GM23248 (cell line): ENCODE measurements around the gene TYMP. TPM values are rescaled to one million over a fixed set of nuclear protein-coding genes. Genes with fewer than 3 reads are reported as not detected.

ENCODE experiments used
- DNase-seq: peaks from one replicate; pipeline ENCODE4 v3.0.0-alpha.2; 2015
- H2AFZ ChIP-seq: fragments of 200-600 bp; sonication (generic); 2 replicates; pipeline ENCODE4 v1.6.1; 2016; ENCODE audit warnings: antibody characterized with exemption
- H3F3A ChIP-seq: fragments of 200-600 bp; sonication (generic); 2 replicates; pipeline ENCODE4 v1.6.1; 2016; ENCODE audit warnings: mild to moderate bottlenecking, antibody characterized with exemption, mixed run types; ENCODE audit not compliant: insufficient read depth
- H3K27ac ChIP-seq: fragments of 200-600 bp; sonication (generic); 2 replicates; pipeline ENCODE4 v1.5.1; 2016; ENCODE audit warnings: mild to moderate bottlenecking
- H3K27me3 ChIP-seq: fragments of 200-600 bp; sonication (generic); replicated peaks from 2 replicates; pipeline ENCODE4 v1.6.1; 2016; ENCODE audit warnings: mild to moderate bottlenecking; ENCODE audit not compliant: insufficient read depth
- H3K36me3 ChIP-seq: fragments of 200-600 bp; sonication (generic); 2 replicates; pipeline ENCODE4 v1.6.1; 2016; ENCODE audit warnings: low read depth, mild to moderate bottlenecking
- H3K4me1 ChIP-seq: fragments of 200-600 bp; sonication (generic); 2 replicates; pipeline ENCODE4 v1.6.1; 2016; ENCODE audit warnings: mild to moderate bottlenecking; ENCODE audit not compliant: insufficient read depth
- H3K4me2 ChIP-seq: fragments of 200-600 bp; sonication (generic); one replicate; pipeline ENCODE4 v1.6.1; 2016; ENCODE audit warnings: mild to moderate bottlenecking; ENCODE audit not compliant: unreplicated experiment
- H3K4me3 ChIP-seq: fragments of 200-600 bp; sonication (generic); 2 replicates; pipeline ENCODE4 v1.5.1; 2016; ENCODE audit warnings: mild to moderate bottlenecking
- H3K79me2 ChIP-seq: fragments of 200-600 bp; sonication (generic); 2 replicates; pipeline ENCODE4 v1.6.1; 2016; ENCODE audit warnings: mild to moderate bottlenecking; ENCODE audit not compliant: insufficient read depth
- H3K9ac ChIP-seq: fragments of 200-600 bp; sonication (generic); 2 replicates; pipeline ENCODE4 v1.6.1; 2016; ENCODE audit warnings: mild to moderate bottlenecking
- H3K9me2 ChIP-seq: fragments of 200-600 bp; sonication (generic); 2 replicates; pipeline ENCODE4 v1.6.1; 2016; ENCODE audit warnings: mixed run types, mild to moderate bottlenecking, moderate library complexity; ENCODE audit not compliant: insufficient read depth
- H3K9me3 ChIP-seq: fragments of 200-600 bp; sonication (generic); one replicate; pipeline ENCODE4 v1.6.1; 2017; ENCODE audit warnings: low read depth
- H4K20me1 ChIP-seq: fragments of 200-600 bp; sonication (generic); 2 replicates; pipeline ENCODE4 v1.6.0; 2016; ENCODE audit not compliant: insufficient read depth
- EZH2 ChIP-seq: fragments of 200-600 bp; sonication (generic); IDR thresholded peaks from 2 replicates; pipeline ENCODE4 v1.6.1; 2018; ENCODE audit warnings: antibody characterized with exemption, mild to moderate bottlenecking; ENCODE audit not compliant: insufficient read depth, poor library complexity, severe bottlenecking
- EZH2phosphoT487 ChIP-seq: fragments of 200-600 bp; sonication (generic); IDR thresholded peaks from 2 replicates; pipeline ENCODE4 v1.6.1; 2018; ENCODE audit warnings: antibody characterized with exemption, moderate library complexity, mild to moderate bottlenecking, low read depth; ENCODE audit not compliant: insufficient read depth
- WGBS, 2 experiments: methylation state at CpG; one replicate each; pipeline ENCODE4 v1.1.6; 2015 to 2017; ENCODE audit warnings: low lambda C conversion rate in 2 of 2, low coverage in 1 of 2; ENCODE audit errors: missing lambda C conversion rate in 2 of 2; 5-methylcytosine and 5-hydroxymethylcytosine counted together
- in situ Hi-C: fragments of 300-500 bp; cut with MboI; formaldehyde crosslinking; loops from 2 replicates; pipeline ENCODE4 v1.15.0; 2020
- polyA plus RNA-seq: library from polyadenylated mRNA; unstranded; fragments of >200 nt; fragmentation: Nextera tagmentation; extraction: Ambion mirVana; gene quantifications from 2 replicates; pipeline ENCODE4 v1.2.1, GENCODE V29; 2016
- total RNA-seq: library from RNA; depleted of rRNA; stranded (reverse); fragments of >200 nt; shearing (Covaris generic); gene quantifications from 2 replicates; pipeline ENCODE4 v1.2.3, GENCODE V29; 2014

Gene TYMP
- total and polyA plus RNA-seq, 2 experiments from 2014 or later: 24.3 to 33.2 TPM

GRCh38 chr22:50573491-50574382 is 43.9 kb upstream of the TYMP start:
- H4K20me1 ChIP-seq: no peaks in the 10 kb centered on the region
- H2AFZ ChIP-seq: no peak overlapping the region
- H3K4me3 ChIP-seq: no peak overlapping the region
- H3K9me3 ChIP-seq: no peaks in the 10 kb centered on the region
- DNase-seq: no peak
- no peaks in the 10 kb centered on the region for H3F3A ChIP-seq
- H3K9me2 ChIP-seq: no peaks in the 10 kb centered on the region
- H3K4me2 ChIP-seq: no peak overlapping the region
- no peaks in the 10 kb centered on the region for H3K79me2 ChIP-seq
- H3K27me3 ChIP-seq: no peaks in the 10 kb centered on the region
- H3K9ac ChIP-seq: no peak overlapping the region
- TF ChIP-seq EZH2 (no peak), EZH2phosphoT487 (no peak)
- WGBS, 2 experiments: 78 to 79% methylated on average over 22 to 26 of the region's 26 CpGs
- in situ Hi-C loops: no loop called here
- no peaks in the 10 kb centered on the region for H3K36me3 ChIP-seq
- H3K4me1 ChIP-seq: peaks cover 7% of the 10 kb centered on the region
- no peak overlapping the region for H3K27ac ChIP-seq

- Histone ChIP-seq H3F3A (no peaks in the 10 kb centered on the region), H3K27ac (no peak overlapping the region), H4K20me1 (no peaks in the 10 kb centered on the region), H3K9me2 (no peaks in the 10 kb centered on the region), H3K9ac (no peak overlapping the region), H3K9me3 (no peaks in the 10 kb centered on the region), H3K36me3 (no peaks in the 10 kb centered on the region), H2AFZ (no peak overlapping the region), H3K4me1 (no peaks in the 10 kb centered on the region; the same call in 1 of the 2 replicates), H3K27me3 (no peaks in the 10 kb centered on the region), H3K4me2 (no peak overlapping the region), H3K4me3 (no peak overlapping the region), H3K79me2 (no peaks in the 10 kb centered on the region)
- TF ChIP-seq EZH2: no peak
- no peak for TF ChIP-seq EZH2phosphoT487
- WGBS, 2 experiments: 84 to 85% methylated on average over 10 to 11 of the region's 11 CpGs
- in situ Hi-C loops: no loop called here
- DNase-seq: no peak
Measured at GRCh38 chr22:50572965-50573364, 43.2 kb upstream of the TYMP start.

GRCh38 chr22:50571264-50572175 is 41.7 kb upstream of the TYMP start:
- Histone ChIP-seq H4K20me1 (no peaks in the 10 kb centered on the region), H3F3A (no peaks in the 10 kb centered on the region), H2AFZ (no peak overlapping the region), H3K4me1 (no peaks in the 10 kb centered on the region), H3K9me3 (no peaks in the 10 kb centered on the region), H3K4me3 (no peak overlapping the region), H3K9me2 (no peaks in the 10 kb centered on the region), H3K27ac (no peak overlapping the region), H3K27me3 (no peaks in the 10 kb centered on the region), H3K9ac (no peak overlapping the region), H3K79me2 (no peaks in the 10 kb centered on the region), H3K4me2 (no peak overlapping the region), H3K36me3 (no peaks in the 10 kb centered on the region)
- 78 to 80% methylated on average over 26 of the region's 26 CpGs for whole genome bisulfite sequencing, 2 experiments
- no peak for DNase-seq
- in situ Hi-C loops: no loop called here
- TF ChIP-seq EZH2phosphoT487: no peak
- no peak for TF ChIP-seq EZH2

- H3K4me1 ChIP-seq: no peaks in the 10 kb centered on the region
- H3K4me3 ChIP-seq: no peak overlapping the region
- no peaks in the 10 kb centered on the region for H3K79me2 ChIP-seq
- no peak overlapping the region for H3K9ac ChIP-seq
- no peaks in the 10 kb centered on the region for H3K9me2 ChIP-seq
- WGBS, 2 experiments: 90 to 92% methylated on average over 12 of the region's 12 CpGs
- no peaks in the 10 kb centered on the region for H3F3A ChIP-seq
- H3K36me3 ChIP-seq: no peaks in the 10 kb centered on the region
- no peak overlapping the region for H3K4me2 ChIP-seq
- no peak overlapping the region for H3K27ac ChIP-seq
- TF ChIP-seq EZH2phosphoT487 (no peak), EZH2 (no peak)
- in situ Hi-C loops: no loop called here
- H3K27me3 ChIP-seq: no peaks in the 10 kb centered on the region
- H2AFZ ChIP-seq: no peak overlapping the region
- no peaks in the 10 kb centered on the region for H3K9me3 ChIP-seq
- no peak for DNase-seq
- no peaks in the 10 kb centered on the region for H4K20me1 ChIP-seq
Measured at GRCh38 chr22:50570861-50571260, 41.0 kb upstream of the TYMP start.
